ENCODE data around the gene SPDEF.

The SPDEF gene

GRCh38 chr6:34575326-34575725, 19.2 kb upstream of the SPDEF start:
- ATAC-seq, result no peak
- TF ChIP-seq TSHZ2 (CRISPR knock-in tag; IDR thresholded peaks at IDR 0.05), result no peak
- TF ChIP-seq OSR1 (CRISPR knock-in tag; IDR thresholded peaks at IDR 0.05), result no peak
- no peak for TF ChIP-seq TCF4 (CRISPR knock-in tag; IDR thresholded peaks at IDR 0.05; ENCODE audit: borderline replicate concordance)

GRCh38 chr6:34574647-34575293, 18.6 kb upstream of the SPDEF start:
- TF ChIP-seq CSRNP3 (CRISPR knock-in tag; IDR thresholded peaks at IDR 0.05) (no peak), ESRRG (CRISPR knock-in tag; IDR thresholded peaks at IDR 0.05) (no peak), ZC3H10 (CRISPR knock-in tag; IDR thresholded peaks at IDR 0.05) (no peak), ZNF565 (CRISPR knock-in tag; conservative IDR thresholded peaks at IDR 0.05; ENCODE audit: low read depth) (no peak), PATZ1 (CRISPR knock-in tag; IDR thresholded peaks at IDR 0.05; ENCODE audit: borderline replicate concordance) (no peak), ZFP30 (CRISPR knock-in tag; IDR thresholded peaks at IDR 0.05) (no peak), ARNTL (CRISPR knock-in tag; IDR thresholded peaks at IDR 0.05; ENCODE audit: borderline replicate concordance, low read depth) (no peak), TOX (CRISPR knock-in tag; IDR thresholded peaks at IDR 0.05; ENCODE audit: borderline replicate concordance) (no peak), RARB (CRISPR knock-in tag; IDR thresholded peaks at IDR 0.05) (no peak), POU6F1 (CRISPR knock-in tag; IDR thresholded peaks at IDR 0.05; ENCODE audit: borderline replicate concordance, low read depth) (no peak), ZNF70 (CRISPR knock-in tag; IDR thresholded peaks at IDR 0.05) (no peak), TCF4 (CRISPR knock-in tag; IDR thresholded peaks at IDR 0.05; ENCODE audit: borderline replicate concordance) (no peak), BACH2 (CRISPR knock-in tag; IDR thresholded peaks at IDR 0.05; ENCODE audit: borderline replicate concordance) (no peak), PPARA (CRISPR knock-in tag; IDR thresholded peaks at IDR 0.05; ENCODE audit: borderline replicate concordance) (no peak), CREB5 (CRISPR knock-in tag; IDR thresholded peaks at IDR 0.05; ENCODE audit: low read depth) (no peak), CSDC2 (CRISPR knock-in tag; IDR thresholded peaks at IDR 0.05) (no peak)
- no peak; the same call in 1 of the 3 replicates for ATAC-seq

- ATAC-seq, result no peak
- TF ChIP-seq GLIS3 (CRISPR knock-in tag; IDR thresholded peaks at IDR 0.05), result no peak
- no peak for TF ChIP-seq OSR1 (CRISPR knock-in tag; IDR thresholded peaks at IDR 0.05)
- no peak for TF ChIP-seq ZNF8 (CRISPR knock-in tag; IDR thresholded peaks at IDR 0.05)
- TF ChIP-seq PATZ1 (CRISPR knock-in tag; IDR thresholded peaks at IDR 0.05; ENCODE audit: borderline replicate concordance), result no peak
- TF ChIP-seq CSRNP3 (CRISPR knock-in tag; IDR thresholded peaks at IDR 0.05), result no peak
- TF ChIP-seq SNAI2 (CRISPR knock-in tag; IDR thresholded peaks at IDR 0.05), result no peak
- TF ChIP-seq TCF4 (CRISPR knock-in tag; IDR thresholded peaks at IDR 0.05; ENCODE audit: borderline replicate concordance), result no peak
- TF ChIP-seq CREB5 (CRISPR knock-in tag; IDR thresholded peaks at IDR 0.05; ENCODE audit: low read depth), result no peak
- TF ChIP-seq TOX (CRISPR knock-in tag; IDR thresholded peaks at IDR 0.05; ENCODE audit: borderline replicate concordance), result no peak
- TF ChIP-seq CSDC2 (CRISPR knock-in tag; IDR thresholded peaks at IDR 0.05), result no peak
- no peak for TF ChIP-seq PPARA (CRISPR knock-in tag; IDR thresholded peaks at IDR 0.05; ENCODE audit: borderline replicate concordance)
- TF ChIP-seq RARB (CRISPR knock-in tag; IDR thresholded peaks at IDR 0.05), result no peak
- TF ChIP-seq ZC3H10 (CRISPR knock-in tag; IDR thresholded peaks at IDR 0.05), result no peak
- TF ChIP-seq ARNTL (CRISPR knock-in tag; IDR thresholded peaks at IDR 0.05; ENCODE audit: borderline replicate concordance, low read depth), result no peak
- TF ChIP-seq ISL1 (CRISPR knock-in tag; IDR thresholded peaks at IDR 0.05), result no peak
Observed at GRCh38 chr6:34573567-34574183, 17.5 kb upstream of the SPDEF start.
